ENCODE results near the gene EGR1.
"Not testable (repeated sequence)": the region's sequence is repeated elsewhere in the genome, so short reads cannot be mapped to it uniquely, and the experiment has no call there.

Gene EGR1

DNA sequence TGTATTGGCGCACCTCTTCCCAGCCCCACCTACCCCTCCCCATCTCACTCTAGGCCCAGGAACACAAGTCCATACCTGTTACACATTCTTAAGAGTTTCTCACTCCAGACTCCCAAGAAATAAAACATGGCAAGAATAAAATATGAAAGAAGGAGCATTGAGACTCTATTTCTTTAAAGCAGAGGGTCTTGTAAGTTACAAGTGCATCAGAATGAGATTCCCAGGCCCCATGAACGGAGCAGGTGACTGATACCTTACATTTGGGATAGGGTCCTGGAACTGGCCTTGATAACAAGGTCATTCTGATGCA lies 5.7 kb downstream of the EGR1 start:
- no peak overlapping the region for H3K4me3 ChIP-seq (ENCODE audit: low read depth, low read length)
- TF ChIP-seq, protein P1, sequence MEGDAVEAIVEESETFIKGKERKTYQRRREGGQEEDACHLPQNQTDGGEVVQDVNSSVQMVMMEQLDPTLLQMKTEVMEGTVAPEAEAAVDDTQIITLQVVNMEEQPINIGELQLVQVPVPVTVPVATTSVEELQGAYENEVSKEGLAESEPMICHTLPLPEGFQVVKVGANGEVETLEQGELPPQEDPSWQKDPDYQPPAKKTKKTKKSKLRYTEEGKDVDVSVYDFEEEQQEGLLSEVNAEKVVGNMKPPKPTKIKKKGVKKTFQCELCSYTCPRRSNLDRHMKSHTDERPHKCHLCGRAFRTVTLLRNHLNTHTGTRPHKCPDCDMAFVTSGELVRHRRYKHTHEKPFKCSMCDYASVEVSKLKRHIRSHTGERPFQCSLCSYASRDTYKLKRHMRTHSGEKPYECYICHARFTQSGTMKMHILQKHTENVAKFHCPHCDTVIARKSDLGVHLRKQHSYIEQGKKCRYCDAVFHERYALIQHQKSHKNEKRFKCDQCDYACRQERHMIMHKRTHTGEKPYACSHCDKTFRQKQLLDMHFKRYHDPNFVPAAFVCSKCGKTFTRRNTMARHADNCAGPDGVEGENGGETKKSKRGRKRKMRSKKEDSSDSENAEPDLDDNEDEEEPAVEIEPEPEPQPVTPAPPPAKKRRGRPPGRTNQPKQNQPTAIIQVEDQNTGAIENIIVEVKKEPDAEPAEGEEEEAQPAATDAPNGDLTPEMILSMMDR (IDR thresholded peaks at IDR 0.05; ENCODE audit: borderline replicate concordance, insufficient read depth, low read depth, low read length) = no peak

DNA sequence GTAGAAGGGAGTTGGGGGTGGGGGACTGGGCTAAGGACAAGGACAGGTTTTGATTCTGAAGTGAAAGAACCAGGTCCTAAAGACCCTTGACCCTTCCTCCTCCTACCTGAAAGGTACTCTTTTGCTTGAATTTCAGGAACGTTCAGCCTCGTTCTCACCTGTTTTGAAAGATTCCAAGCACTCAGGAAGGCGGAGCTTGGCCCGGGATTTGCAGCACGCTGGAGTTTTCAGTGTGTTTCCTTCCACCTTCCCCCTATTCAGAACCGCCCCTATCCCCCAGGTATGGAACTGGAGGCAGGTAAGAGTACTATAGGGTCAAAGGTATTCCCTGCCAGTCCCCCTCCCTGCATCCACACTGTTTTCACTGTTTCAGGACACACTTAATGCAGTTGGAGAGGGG lies 7.1 kb downstream of the EGR1 start:
- H3K4me3 ChIP-seq (ENCODE audit: low read depth, low read length) = no peak overlapping the region
- TF ChIP-seq, protein P1 (IDR thresholded peaks at IDR 0.05; ENCODE audit: borderline replicate concordance, insufficient read depth, low read depth, low read length) = no peak

- not testable (repeated sequence) for H3K4me3 ChIP-seq (ENCODE audit: low read depth, low read length)
These were observed 7.9 kb downstream of the EGR1 start for GRCh38 chr5:138473151-138473550.

- H3K4me3 ChIP-seq (ENCODE audit: low read depth, low read length) = no peak overlapping the region
- TF ChIP-seq, protein P1 (IDR thresholded peaks at IDR 0.05; ENCODE audit: borderline replicate concordance, insufficient read depth, low read depth, low read length) = no peak
These were observed 11.6 kb downstream of the EGR1 start for GRCh38 chr5:138476918-138477317.

GRCh38 chr5:138482638-138483037 lies 17.4 kb downstream of the EGR1 start:
- TF ChIP-seq, protein P1 (IDR thresholded peaks at IDR 0.05; ENCODE audit: borderline replicate concordance, insufficient read depth, low read depth, low read length) = no peak
- no peak overlapping the region for H3K4me3 ChIP-seq (ENCODE audit: low read depth, low read length)

DNA sequence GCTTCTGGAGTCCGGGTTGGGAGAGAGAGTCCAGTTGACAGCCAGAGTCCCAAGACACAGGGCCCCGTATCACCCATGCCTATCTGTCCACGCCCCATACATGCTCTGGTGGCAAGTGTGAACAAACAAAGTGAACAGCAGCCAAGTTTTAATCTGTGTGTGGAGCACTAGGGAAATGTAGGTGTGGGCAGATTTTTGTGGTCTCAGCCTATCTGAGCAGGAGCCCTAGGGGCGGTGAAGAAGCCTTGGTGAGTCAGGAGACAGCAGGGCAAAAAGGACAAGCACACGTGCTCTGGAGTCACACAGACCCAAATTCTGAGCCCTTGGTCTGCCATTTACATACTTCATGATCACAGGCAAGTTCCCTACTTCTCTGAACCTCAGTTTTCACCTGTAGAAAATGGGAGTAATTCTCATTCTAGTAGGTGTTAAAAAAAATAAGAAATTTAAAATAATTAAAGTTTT lies 23.2 kb downstream of the EGR1 start:
- H3K4me3 ChIP-seq (ENCODE audit: low read depth, low read length) = no peak overlapping the region
- TF ChIP-seq, protein P1 (IDR thresholded peaks at IDR 0.05; ENCODE audit: borderline replicate concordance, insufficient read depth, low read depth, low read length) = no peak

DNA sequence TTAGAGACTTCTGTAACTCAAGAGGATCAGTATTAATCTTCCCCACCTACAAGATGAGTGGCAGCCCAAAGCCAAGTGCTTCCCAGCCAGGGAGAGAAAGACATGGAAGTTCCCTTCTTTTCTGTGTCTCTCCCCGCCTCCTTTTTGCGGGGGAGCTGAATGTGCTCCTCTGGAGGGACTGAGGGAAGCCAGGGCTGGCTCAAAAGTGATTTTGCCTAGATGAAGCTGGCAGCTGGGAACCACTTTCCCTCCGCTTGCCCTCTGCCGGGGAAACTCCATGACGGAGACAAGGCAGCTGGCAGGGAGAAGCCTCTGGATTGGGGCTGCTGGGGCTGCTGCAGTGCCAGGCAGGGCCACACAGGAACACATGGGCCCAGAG lies 24.4 kb downstream of the EGR1 start:
- TF ChIP-seq, protein P1 (IDR thresholded peaks at IDR 0.05; ENCODE audit: borderline replicate concordance, insufficient read depth, low read depth, low read length) = no peak
- H3K4me3 ChIP-seq (ENCODE audit: low read depth, low read length) = no peak overlapping the region

- no peak overlapping the region for H3K4me3 ChIP-seq (ENCODE audit: low read depth, low read length)
These were observed 25.5 kb downstream of the EGR1 start for GRCh38 chr5:138490648-138491283.

More at GRCh38 chr5:138490648-138491283, 25.5 kb downstream of the EGR1 start:
- TF ChIP-seq, protein P1 (IDR thresholded peaks at IDR 0.05; ENCODE audit: borderline replicate concordance, insufficient read depth, low read depth, low read length) = no peak
